HG03095 (cell line): ENCODE results near the gene PKN1.
"Not testable (repeated sequence)": the region's sequence is repeated elsewhere in the genome, so short reads cannot be mapped to it uniquely, and the experiment has no call there.

Source experiments
- ATAC-seq: cut with Tn5 transposase; IDR thresholded peaks from one replicate; pipeline ENCODE4 v1.9.1; 2021; ENCODE audit warnings: moderate library complexity; ENCODE audit not compliant: unreplicated experiment

Gene PKN1

GRCh38 chr19:14460935-14461334 lies 27.8 kb downstream of the PKN1 start:
- no peak for ATAC-seq

- ATAC-seq = not testable (repeated sequence)
Observed at GRCh38 chr19:14462401-14462800, 29.3 kb downstream of the PKN1 start.

- no peak for ATAC-seq
Observed at GRCh38 chr19:14463747-14464146, 30.6 kb downstream of the PKN1 start.

- ATAC-seq = no peak
Observed at GRCh38 chr19:14467391-14467790, 34.3 kb downstream of the PKN1 start.

- ATAC-seq = no peak
Observed at GRCh38 chr19:14467816-14468215, 34.7 kb downstream of the PKN1 start.

- ATAC-seq = no peak
Observed at GRCh38 chr19:14470031-14470876, 37.1 kb downstream of the PKN1 start.

- ATAC-seq = no peak
Observed at GRCh38 chr19:14471436-14472187, 38.5 kb downstream of the PKN1 start.

GRCh38 chr19:14472202-14472938 lies 39.3 kb downstream of the PKN1 start:
- no peak for ATAC-seq

- no peak for ATAC-seq
Observed at GRCh38 chr19:14473073-14473977, 40.2 kb downstream of the PKN1 start.

- ATAC-seq = no peak
Observed at GRCh38 chr19:14473978-14474578, 41.0 kb downstream of the PKN1 start.

- ATAC-seq = no peak
Observed at GRCh38 chr19:14474827-14475226, 41.7 kb downstream of the PKN1 start.

GRCh38 chr19:14475251-14476073 lies 42.4 kb downstream of the PKN1 start, which contains the start of gene PTGER1:
TSS of gene PTGER1 (minus strand) at chr19:14475354. CDS start at chr19:14474320, 1,034 bp downstream.
- ATAC-seq = no peak

- ATAC-seq = no peak
Observed at GRCh38 chr19:14476327-14476672, 43.2 kb downstream of the PKN1 start.

- no peak for ATAC-seq
Observed at GRCh38 chr19:14476673-14477401, 43.7 kb downstream of the PKN1 start.

GRCh38 chr19:14477418-14478112 lies 44.5 kb downstream of the PKN1 start:
- no peak for ATAC-seq

GRCh38 chr19:14478113-14478545 lies 45.0 kb downstream of the PKN1 start:
- ATAC-seq = no peak

- no peak for ATAC-seq
Observed at GRCh38 chr19:14479309-14479974, 46.3 kb downstream of the PKN1 start.
